Colon (tissue), 2 donors: Measurements from ENCODE around the gene FBXO47.

Source experiments
- FAIRE-seq: peaks from 2 replicates; lab custom pipeline; 2012; peaks lifted over from hg19 to GRCh38; lab: Jason Lieb, UNC
- donor health status: control.
- donor health status: control.

Gene FBXO47, protein sequence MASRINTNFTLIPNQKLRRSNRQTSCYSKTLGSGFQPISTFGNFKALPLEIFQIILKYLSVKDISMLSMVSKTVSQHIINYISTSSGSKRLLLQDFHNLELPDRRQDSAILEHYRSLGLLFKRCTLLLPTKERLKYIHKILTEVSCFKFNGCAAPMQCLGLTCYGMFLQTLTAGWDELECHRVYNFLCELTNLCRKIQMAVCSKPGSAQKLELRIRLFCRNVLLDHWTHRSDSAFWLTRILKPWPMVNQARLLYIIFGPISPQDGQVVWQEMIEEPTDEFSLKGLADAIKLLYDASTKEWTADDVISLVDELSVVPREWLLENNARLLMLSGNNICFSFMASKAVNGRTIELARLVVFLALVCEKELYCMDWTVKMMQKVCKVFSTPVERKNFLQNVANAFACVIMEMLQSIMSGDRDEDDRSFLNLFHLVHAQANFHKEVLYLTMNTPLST

DNA sequence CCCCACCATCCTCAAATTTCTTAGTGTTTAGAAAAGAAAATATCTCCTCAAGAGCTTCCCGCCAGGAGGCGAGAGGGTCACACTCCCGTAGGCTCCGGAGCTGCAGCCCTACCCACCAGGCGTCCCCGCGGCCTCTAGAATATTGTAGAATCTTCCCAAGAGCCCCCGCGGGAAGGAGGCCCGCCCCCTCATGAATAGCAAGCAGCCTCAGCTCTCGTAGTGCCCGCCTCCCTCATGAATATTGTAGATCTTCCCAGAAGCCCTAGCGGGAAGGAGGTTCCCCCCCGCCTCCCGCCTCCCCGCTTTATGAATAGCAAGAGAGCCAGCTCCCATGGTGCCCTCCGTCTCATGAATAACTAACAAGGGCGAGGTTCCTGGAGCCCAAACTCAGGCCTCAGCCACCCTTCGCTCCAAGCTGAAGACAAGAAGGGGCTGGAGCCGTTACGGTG lies at the start of gene FBXO47:
Gene FBXO47 (minus strand): TSS at position 114 of the 449 bp plus-strand sequence. CDS start 4,378 bp downstream, outside the sequence.
- FAIRE-seq = no peak

DNA sequence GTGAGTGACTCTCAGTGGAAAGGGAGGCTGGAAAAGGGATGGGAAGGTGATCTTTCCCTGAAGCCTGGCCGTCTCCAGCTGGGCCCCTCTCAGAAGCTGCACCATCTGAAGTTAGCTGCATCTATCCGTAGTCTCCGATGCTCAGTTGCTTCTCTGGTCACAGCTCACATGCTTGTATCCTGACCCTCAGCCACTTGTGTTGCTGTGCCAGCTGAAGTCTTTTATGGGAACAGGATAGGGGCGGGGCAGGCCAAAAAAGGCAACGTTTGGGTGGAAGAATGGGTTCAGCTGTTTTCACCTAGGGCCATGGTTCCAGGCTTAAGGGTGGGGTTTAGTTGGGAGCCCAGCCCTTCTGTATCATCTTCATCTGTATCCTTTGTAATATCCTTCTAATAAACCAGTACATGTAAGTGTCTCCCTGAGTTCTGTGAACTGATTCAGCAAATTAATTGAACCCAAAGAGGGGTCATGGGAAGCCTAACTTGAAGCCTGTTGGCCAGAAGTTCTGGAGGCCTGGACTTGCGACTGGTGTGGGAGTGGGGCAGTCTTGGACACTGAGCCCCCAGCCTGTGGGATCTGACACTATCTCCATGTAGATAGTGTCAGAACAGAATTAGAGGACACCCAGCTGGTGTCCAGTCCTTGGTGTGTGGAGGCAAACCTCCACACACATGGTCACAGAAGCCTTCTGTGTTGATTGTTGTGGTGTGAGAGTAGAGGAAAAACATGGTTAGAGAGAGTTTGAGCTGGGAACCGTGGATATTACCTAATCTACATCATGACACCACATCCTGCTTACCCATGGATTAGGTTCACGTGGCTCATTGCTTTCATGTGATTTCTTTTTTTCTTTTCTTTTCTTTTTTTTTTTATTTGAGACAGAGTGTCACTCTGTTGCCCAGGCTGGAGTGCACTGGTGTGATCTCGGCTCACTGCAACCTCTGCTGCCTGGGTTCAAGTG lies 49.3 kb upstream of the FBXO47 start:
- no peak for FAIRE-seq

DNA sequence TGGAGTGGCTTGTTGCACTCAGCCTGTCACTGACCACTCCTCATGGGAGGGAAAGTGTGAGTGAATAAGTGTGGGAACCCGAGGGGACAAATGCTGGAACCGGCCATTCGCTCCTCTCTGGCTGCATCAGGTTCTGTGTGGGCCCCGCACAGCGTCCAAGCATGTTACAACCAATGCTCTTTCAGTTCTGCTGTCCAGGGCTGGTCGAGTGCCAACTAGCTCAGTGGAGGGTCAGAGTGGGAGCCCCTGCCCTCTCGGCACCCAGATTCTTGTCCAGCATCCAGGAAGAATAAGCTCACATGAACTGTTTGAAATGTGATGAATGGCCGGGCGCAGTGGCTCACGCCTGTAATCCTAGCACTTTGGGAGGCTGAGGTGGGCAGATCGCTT lies 48.3 kb upstream of the FBXO47 start:
- no peak for FAIRE-seq

DNA sequence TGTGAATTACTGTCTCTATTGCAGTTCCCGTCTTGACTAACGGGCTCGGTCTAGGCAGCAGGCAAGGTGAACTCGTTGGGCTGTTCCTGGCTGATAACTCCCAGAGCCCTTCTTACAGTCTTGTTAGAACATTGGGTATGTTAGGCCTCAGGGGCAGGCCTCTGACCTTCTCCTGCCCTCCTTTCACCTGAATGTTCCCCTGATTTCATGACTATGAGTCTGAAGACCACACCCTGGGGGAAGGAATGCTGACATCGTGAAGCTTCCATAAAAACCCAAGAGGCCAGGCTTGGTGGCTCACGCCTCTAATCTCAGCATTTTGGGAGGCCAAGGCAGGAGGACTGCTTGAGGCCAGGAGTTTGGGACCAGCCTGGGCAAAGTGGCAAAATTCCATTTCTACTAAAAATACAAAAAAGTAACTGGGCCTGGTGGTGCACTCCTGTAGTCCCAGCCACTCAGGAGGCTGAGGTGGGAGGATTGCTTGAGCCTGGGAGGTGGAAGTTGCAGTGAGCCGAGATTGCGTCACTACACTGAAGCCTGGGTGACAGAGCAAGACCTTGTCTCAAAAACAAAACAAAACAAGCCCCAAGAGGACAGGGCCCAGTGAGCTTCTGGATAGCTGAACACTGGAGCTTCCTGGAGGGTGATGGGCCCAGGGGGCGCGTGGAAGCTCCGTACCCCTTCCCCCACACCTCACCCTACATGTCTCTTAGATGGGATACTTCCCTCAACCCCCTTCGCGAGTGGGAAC lies 47.8 kb upstream of the FBXO47 start:
- no peak for FAIRE-seq

DNA sequence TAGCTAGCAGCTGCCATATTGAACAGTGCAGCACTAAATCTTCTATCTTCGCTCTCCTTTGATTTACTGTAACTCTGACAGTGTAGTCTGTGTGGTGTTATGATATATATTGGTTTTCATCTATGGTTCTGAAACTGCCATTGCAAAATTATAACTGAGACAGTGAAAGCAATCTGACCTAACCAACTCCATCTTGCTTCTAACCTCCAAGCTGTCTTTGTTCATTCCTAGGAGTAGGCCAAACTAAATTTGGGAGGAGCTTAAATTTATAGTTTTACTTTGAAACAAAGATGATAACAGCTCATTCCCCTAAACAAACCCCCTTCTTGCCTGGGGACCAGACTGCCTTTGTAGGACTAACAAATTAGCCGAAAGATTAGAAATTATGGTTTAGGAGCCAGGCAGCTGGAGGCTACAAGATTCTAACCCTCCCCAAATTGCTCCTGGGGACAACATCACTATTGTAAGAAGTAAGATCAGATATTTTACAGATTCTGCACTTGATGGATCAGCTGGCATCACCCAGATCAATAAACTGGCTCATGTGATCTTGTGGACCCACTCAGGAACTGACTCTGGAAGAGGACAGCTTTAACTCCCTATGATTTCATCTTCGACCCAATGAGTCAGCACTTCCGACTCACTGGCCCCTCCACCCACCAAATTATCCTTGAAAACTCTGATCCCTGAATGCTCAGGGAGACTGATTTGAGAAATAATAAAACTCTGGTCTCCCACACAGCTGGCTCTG lies 47.0 kb upstream of the FBXO47 start:
- no peak for FAIRE-seq

DNA sequence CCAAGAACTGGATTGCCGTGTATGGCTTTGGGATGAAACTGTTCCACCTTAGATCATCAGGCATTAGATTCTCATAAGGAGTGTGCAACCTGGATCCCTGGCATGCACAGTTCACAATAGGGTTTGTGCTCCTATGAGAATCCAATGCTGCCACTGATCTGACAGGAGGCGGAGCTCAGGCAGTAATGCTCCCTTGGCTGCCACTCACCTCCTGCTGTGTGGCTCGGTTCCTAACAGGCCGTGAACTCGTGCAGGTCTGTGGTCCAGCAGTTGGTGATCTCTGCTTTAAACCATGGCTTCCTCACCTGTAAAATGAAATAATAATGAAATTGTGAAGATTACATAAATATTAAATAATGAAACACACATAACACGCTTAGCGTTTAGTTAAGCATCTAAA lies 45.5 kb upstream of the FBXO47 start:
- FAIRE-seq = no peak

DNA sequence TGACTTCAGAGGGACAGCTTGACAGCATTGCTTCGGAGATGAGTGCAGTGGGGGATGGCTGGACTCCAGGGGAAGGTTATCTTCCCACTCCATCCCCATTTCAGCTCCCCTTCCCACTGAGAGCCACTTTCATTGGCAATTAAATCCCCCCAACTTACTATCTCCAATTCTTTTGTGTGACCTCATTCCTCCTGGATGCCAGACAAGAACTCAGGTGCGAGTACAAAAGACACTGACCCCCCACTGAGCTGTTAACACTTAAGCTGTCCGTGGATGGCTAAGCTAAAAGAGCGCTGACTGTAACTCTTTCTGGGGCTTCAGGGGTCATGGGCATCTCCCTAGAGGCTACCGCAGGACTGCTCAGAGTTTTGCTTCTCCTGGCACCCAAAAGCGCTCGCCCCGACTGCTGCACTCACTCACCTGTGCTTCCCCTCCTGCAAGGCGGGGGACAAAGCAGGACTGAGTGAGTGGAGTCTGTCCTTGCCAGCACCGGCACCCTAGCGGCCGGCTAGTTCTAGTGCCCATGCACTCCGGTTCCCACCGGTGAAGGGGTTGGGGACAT lies 44.8 kb upstream of the FBXO47 start:
- FAIRE-seq = no peak

DNA sequence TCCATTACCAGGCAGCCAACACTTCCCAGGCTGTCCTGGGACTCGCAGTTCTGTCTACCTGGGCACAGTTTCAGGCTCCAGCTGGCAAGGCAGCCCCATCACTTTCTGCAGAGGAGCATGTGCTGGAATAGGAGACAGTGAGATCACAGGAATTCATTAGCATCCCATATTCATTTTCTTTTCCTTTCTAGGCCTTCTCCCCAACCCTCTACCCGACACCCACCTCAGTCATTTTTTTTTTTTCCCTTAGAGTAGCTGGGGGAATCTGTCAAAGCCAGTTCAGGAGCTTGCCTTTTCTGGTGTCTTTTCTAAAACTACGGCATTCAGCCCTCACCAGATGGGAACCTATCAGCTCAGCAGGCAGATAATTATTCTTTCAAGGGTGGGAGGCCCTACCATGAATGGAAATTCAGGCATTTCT lies 42.4 kb upstream of the FBXO47 start:
- no peak for FAIRE-seq

DNA sequence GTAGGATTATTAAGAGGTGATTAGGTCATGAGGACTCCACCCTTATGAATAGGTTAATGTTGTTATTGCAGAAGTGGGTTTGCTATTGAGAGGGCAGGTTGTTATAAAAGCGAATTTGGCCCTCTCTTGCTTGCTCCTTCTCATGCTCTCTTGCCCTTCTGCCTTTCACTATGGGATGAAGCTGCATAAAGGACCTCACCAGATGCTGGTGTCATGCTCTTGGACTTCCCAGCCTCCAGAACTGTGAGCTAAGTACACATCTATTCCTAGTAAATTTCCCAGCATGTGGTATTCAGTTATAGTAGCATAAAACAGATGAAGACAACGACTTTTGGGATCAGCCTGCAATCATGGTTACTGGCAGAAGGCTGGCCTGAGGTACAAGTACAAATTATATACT lies 41.4 kb upstream of the FBXO47 start:
- FAIRE-seq = no peak

DNA sequence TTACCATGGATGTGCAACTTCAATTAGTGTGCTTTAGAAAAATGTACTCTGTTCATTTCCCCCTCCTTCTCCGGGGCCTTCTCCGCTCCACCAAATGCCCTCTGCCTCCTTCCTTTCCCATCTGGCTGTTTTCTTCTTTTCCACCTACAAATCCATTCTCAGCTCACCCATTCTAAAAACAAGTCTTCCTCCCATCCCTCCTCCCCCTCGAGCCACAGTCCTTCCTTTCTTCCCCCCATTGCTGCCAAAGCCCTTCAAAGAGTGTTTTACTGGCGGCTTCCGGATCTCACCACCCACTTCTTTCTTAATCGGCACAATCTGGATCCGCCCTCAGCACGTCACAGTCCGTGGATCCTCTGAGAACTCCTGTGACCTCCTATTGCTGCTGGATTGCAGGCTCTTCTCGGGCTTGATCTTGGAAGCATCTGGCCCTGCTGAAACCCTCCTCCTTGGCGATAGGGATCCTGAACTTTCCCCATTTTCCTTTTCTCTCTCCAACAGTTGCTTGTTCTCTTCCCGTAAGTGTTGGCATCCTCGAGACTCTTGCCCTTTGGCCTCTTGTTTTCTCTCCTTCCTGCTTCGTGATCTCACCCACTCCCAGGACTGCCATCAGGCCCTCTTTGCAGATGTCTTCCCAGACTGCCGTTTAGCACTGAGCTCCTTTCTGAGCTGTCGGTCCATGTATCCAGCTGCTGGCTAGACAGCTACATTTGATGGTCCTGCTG lies 36.0 kb upstream of the FBXO47 start:
- no peak for FAIRE-seq

DNA sequence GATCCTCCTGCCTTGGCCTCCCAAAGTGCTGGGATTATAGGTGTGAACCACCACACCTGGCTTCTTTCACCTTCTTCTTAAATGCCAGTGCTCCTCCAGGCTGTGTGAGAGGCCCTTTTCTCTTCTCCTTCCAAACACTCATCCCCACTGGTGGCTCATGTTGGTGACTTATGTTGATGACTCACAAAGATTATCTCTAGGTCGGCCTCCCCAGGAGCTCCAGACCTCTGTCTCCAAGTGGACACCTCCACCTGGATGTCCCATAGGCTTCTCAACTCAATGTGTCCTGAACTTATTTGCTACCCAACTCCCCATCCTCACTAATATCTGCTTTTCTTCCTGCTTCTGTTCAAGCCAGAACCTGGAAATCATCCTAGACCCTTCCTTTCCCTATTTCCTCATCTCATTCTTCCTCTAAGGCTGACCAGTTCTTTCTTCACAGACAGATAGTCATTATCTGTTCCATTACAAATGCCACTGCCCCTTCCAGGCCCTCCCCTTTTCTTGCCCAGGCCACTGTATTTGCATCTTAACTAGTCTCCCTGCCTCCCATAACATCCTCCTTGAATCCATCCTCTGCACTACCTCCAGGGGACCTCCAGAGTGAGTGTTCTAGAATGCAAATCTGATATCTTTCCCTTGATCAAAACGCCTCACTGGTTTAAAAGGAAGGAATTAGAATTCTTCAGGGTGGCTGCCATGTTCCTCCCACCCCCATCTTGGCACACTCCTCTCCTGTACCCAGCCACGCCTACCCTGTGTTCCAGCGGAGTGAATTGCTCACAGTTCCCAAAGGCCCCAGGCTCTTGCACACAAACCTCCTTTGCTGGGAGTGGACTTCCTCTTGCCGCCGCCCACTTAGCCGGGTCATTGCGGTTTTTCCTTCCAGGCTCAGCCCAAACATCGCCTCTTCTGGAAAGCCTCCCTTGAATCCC lies 34.8 kb upstream of the FBXO47 start:
- no peak for FAIRE-seq

DNA sequence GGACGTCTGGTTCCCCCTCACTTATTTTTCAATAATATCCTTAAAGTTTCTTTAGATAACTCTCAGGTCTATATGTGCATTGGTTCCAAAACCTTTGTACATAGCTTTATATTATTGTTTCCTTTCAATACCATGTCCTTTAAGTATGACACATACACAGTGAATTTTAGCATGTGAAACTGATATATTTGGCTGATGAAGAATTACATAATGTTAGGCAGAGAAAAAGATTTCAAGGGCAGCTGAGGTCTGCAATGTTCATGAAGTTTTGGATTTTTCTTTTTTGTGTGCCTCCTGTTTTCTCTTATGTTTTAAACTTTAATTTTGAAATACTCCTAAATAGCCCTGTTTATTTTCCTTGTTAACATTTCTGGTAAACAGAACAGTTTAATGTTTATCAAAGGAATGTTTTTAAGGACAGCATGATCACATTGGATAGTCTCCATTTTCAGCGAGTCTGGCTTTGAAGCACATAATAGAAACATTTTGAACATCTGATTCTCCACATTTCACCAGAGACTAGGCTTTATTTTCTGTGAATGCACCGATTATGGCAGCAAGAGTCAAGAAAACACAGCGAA lies 32.9 kb upstream of the FBXO47 start:
- no peak for FAIRE-seq

DNA sequence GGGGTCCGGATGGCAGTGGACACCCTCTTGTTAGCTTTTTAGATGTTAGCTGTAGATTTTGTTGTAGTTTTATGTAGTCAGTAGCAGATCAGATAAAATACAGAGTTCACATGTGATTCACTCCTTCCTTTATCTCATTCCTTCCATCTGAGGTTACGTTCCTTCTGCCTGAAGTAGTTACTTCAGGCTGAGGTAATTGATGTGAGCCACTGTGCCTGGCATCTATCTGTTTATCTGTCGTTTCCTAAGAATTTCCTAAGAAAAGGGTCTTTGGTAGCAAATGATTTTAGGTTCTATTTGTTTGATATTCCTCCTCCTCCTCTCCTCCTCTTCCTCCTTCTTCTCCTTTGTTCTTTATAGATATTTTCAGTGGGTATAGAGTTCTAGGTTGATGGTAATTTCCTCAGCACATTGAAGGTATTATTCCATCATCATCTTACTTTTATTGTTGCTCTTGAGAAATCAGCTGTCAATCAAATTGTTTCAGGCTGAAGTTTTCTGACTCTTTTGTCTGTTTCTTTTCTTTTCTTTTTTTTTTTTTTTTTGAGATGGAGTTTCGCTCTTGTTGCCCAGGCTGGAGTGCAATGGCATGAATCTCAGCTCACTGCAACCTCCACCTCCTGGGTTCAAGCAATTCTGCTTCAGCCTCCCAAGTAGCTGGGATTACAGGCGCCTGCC lies 29.6 kb upstream of the FBXO47 start:
- FAIRE-seq = no peak

DNA sequence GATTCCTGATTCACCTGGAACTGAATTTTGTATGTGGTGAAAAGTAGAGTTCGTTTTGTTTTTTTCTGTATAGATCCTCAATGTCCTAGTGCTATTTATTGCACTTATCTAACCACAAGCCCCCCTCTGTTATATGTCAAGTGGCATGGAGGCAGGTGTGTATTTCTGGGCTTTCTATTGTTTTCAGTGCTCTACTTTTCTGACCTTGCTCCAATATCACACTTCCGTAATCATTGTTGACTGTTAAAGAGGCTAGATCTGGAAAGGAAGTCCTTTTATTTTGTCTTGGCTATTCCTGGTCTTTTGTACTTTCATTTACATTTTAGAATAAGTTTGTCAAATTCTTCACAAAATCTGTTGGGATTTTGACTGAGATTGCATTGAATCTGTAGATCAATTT lies 26.8 kb upstream of the FBXO47 start:
- FAIRE-seq = no peak

DNA sequence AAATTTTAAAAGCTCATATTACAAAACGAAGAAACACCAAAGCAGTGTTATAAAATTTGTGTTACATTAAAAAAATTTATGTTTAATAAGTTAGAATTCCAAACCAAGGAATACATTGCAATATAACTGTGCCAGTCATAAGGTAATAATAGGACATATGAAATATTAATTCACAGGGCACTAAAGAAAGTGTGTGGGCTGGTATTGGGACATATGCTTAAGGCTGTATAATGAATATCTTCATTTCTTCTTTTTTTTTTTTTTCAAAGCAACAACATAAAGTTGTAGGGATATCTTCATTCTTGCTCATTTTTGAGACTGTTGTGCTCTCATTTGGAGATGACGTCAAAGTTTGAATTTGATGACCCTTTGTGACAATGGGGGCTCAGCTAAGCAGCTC lies 17.5 kb upstream of the FBXO47 start:
- FAIRE-seq = no peak

DNA sequence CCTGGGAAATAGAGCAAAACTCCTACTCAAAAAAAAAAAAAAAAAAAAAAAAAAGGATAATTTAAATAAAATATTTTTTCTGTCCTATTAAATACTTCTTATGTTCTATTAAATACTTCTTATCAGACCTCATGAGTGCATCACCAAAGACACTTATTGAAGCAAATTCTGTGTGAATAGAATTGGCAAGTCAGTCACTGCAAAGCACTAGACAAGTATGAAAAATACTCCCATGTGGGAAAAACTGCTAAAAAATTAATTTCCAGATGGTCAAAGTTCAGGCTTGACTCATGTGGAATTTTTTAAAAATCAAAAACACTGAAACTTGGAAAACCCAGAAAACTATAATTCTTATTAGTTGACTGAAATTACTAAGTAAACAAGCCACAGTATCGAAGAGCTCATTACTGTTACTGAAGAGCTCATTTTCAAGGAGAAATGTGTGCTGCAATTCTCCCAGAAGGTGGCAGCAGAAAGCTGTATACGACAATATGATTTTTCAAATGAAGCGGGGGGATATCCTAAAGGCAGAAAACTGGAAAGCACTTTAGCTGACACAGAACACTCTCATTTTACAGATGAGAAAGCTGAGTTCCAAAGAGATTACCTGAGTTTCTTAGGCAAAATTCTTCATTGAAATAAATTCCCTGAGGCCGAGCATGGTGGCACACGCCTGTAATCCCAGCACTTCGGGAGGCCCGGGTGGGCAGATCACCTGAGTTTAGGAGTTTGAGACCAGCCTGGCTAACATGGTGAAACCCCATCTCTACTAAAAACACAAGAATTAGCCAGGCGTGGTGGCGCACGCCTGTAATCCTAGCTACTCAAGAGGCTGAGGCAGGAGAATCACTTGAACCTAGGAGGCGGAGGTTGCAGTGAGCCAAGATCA lies 15.9 kb upstream of the FBXO47 start:
- FAIRE-seq = no peak

DNA sequence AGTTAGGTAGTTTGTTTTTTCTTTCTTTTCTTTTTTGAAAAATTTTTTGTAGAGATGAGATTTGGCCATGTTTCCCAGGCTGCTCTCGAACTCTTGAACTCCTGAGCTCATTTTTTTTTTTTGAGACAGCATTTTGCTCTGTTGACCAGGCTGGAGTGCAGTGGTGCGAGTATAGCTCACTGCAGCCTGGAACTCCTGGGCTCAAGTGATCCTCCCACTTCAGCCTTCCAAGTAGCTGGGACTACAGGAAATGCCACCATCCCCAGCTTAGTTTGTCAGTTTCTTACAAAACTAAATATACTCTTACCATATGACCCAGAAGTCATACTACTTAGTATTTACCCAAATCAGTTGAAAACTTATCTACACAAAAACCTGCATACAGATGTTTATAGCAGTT lies 14.4 kb upstream of the FBXO47 start:
- no peak for FAIRE-seq
